ENCODE measurements around the gene PIH1D1. TPM values are rescaled to one million over a fixed set of nuclear protein-coding genes. Genes with fewer than 3 reads are reported as not detected.
A peak's percentile ranks its signal among the peaks of the same experiment; 100 is the strongest.

Gene PIH1D1
- total RNA-seq, 1 experiment from 2014 or later = 153 TPM

DNA sequence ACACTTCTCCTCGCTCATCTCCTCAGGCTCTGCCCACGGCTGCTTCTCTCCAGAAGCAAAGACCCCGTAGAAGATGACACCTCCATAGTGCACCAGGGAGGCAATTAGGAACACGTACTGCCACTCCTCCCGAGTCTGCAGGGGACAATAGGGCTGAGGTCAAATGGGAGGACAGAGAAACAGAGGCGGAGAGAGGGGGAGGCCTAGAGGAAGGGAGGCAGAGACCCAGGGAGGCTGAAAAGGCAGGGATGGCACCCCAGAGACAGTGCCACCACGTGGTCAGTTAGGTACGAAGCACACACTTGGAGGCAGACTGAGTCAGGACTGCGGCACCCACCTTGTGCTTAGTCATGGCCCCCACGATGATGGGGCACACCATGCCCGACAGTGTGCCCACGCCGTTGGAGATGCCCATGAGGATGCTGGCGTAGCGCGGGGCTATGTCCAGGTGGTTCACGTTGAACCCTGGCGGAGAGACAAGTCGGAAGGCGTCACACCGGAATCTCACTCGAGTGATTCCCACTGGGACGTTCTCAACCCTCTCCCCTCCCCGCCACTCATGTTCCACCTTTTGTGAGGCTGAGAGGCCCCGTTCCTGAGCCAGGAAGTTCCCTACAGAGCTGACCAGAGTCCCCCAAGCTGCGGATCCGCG, 20.8 kb downstream of the PIH1D1 start:
- ChIA-PET CTCF (interaction anchor here (0.9 to 2.3 kb wide), 7 partner anchors 9 to 68 kb away, joined by 3 to 11 read pairs (median 9); partner anchors contain the start of genes DKKL1 and SLC17A7), POLR2A (interaction anchor here (1.0 kb wide), 1 partner anchor 9 kb away, joined by 3 read pairs; no protein-coding TSS in a partner anchor)
- Mint-ChIP-seq H3K9me3 (peaks cover 11% of the 10 kb centered on the region), H3K36me3 (peaks cover 3% of the 10 kb centered on the region; the same call in 1 of the 2 replicates), H3K27me3 (ENCODE audit: low read depth) (peaks cover 98% of the 10 kb centered on the region), H3K27ac (no peak overlapping the region), H3K4me3 (no peak overlapping the region), H3K4me1 (peaks cover 58% of the 10 kb centered on the region)
- DNase-seq (ENCODE audit: low spot score) = no peak
- ATAC-seq = no peak
- TF ChIP-seq CREB1 (CRISPR knock-in tag; IDR thresholded peaks at IDR 0.05) = no peak
- TF ChIP-seq, protein P1, sequence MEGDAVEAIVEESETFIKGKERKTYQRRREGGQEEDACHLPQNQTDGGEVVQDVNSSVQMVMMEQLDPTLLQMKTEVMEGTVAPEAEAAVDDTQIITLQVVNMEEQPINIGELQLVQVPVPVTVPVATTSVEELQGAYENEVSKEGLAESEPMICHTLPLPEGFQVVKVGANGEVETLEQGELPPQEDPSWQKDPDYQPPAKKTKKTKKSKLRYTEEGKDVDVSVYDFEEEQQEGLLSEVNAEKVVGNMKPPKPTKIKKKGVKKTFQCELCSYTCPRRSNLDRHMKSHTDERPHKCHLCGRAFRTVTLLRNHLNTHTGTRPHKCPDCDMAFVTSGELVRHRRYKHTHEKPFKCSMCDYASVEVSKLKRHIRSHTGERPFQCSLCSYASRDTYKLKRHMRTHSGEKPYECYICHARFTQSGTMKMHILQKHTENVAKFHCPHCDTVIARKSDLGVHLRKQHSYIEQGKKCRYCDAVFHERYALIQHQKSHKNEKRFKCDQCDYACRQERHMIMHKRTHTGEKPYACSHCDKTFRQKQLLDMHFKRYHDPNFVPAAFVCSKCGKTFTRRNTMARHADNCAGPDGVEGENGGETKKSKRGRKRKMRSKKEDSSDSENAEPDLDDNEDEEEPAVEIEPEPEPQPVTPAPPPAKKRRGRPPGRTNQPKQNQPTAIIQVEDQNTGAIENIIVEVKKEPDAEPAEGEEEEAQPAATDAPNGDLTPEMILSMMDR (IDR thresholded peaks at IDR 0.05) = peak; percentile 21; the same call in 1 of the 2 replicates
- TF ChIP-seq, protein P2, sequence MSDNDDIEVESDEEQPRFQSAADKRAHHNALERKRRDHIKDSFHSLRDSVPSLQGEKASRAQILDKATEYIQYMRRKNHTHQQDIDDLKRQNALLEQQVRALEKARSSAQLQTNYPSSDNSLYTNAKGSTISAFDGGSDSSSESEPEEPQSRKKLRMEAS (CRISPR knock-in tag; IDR thresholded peaks at IDR 0.05) = peak; percentile 84
- no peak for TF ChIP-seq HMGA2 (CRISPR knock-in tag; IDR thresholded peaks at IDR 0.05)
- peak; percentile 41; the same call in 1 of the 2 replicates for TF ChIP-seq NFE2L1 (CRISPR knock-in tag; IDR thresholded peaks at IDR 0.05)
- TF ChIP-seq, protein P3, sequence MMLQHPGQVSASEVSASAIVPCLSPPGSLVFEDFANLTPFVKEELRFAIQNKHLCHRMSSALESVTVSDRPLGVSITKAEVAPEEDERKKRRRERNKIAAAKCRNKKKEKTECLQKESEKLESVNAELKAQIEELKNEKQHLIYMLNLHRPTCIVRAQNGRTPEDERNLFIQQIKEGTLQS (CRISPR knock-in tag; conservative IDR thresholded peaks at IDR 0.05) = no peak
- TF ChIP-seq, protein P4, sequence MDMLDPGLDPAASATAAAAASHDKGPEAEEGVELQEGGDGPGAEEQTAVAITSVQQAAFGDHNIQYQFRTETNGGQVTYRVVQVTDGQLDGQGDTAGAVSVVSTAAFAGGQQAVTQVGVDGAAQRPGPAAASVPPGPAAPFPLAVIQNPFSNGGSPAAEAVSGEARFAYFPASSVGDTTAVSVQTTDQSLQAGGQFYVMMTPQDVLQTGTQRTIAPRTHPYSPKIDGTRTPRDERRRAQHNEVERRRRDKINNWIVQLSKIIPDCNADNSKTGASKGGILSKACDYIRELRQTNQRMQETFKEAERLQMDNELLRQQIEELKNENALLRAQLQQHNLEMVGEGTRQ (CRISPR knock-in tag; IDR thresholded peaks at IDR 0.05) = peak; percentile 69
- TF ChIP-seq, protein P5, sequence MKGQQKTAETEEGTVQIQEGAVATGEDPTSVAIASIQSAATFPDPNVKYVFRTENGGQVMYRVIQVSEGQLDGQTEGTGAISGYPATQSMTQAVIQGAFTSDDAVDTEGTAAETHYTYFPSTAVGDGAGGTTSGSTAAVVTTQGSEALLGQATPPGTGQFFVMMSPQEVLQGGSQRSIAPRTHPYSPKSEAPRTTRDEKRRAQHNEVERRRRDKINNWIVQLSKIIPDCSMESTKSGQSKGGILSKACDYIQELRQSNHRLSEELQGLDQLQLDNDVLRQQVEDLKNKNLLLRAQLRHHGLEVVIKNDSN (CRISPR knock-in tag; IDR thresholded peaks at IDR 0.05) = peak; percentile 57; the same call in 1 of the 2 replicates
- no peak for TF ChIP-seq SMAD4 (CRISPR knock-in tag; IDR thresholded peaks at IDR 0.05)
- no peak for TF ChIP-seq CREM (CRISPR knock-in tag; IDR thresholded peaks at IDR 0.05)

DNA sequence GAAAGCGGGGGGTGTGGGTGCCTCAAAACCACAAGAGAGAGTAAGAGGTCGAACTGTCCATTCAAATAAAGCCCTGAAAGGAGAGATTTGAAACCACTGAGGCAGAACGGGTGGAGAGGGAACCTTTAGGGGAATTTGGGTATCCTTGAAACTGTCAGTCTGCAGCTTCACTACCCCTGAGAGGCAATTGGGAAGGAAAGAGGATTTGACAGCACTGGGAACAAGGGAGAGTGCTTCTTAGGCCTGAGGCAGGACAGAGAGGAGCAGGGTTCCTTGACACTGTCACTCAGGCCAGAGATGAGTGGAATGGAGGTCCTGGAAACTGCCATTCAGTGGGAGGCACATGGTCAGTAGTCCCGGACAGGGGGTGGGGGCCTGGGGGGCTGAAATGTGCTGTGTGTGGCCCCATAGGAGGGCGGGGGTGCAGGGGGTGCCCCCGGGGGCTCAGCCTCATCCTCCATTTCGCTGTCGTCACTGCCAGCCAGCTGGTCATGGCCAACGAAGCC, 21.4 kb downstream of the PIH1D1 start:
- H3K4me3 Mint-ChIP-seq = no peak overlapping the region
- ATAC-seq (no peak), DNase-seq (ENCODE audit: low spot score) (no peak)
- ChIA-PET CTCF (interaction anchor here (1.9 to 2.3 kb wide), 2 partner anchors 12 to 38 kb away, joined by 10 to 11 read pairs; partner anchors contain the start of gene SLC17A7), POLR2A (interaction anchor here (0.6 kb wide), 1 partner anchor 647 kb away, joined by 3 read pairs; no protein-coding TSS in a partner anchor)
- H3K27me3 Mint-ChIP-seq (ENCODE audit: low read depth) = peaks cover 98% of the 10 kb centered on the region
- H3K27ac Mint-ChIP-seq = no peak overlapping the region
- peaks cover 3% of the 10 kb centered on the region; the same call in 1 of the 2 replicates for H3K36me3 Mint-ChIP-seq
- H3K9me3 Mint-ChIP-seq = peaks cover 7% of the 10 kb centered on the region; the same call in 1 of the 2 replicates
- peaks cover 59% of the 10 kb centered on the region for H3K4me1 Mint-ChIP-seq
- TF ChIP-seq ESRRA (CRISPR knock-in tag; IDR thresholded peaks at IDR 0.05; ENCODE audit: borderline replicate concordance) (no peak), NFE2L1 (CRISPR knock-in tag; IDR thresholded peaks at IDR 0.05) (no peak)

DNA sequence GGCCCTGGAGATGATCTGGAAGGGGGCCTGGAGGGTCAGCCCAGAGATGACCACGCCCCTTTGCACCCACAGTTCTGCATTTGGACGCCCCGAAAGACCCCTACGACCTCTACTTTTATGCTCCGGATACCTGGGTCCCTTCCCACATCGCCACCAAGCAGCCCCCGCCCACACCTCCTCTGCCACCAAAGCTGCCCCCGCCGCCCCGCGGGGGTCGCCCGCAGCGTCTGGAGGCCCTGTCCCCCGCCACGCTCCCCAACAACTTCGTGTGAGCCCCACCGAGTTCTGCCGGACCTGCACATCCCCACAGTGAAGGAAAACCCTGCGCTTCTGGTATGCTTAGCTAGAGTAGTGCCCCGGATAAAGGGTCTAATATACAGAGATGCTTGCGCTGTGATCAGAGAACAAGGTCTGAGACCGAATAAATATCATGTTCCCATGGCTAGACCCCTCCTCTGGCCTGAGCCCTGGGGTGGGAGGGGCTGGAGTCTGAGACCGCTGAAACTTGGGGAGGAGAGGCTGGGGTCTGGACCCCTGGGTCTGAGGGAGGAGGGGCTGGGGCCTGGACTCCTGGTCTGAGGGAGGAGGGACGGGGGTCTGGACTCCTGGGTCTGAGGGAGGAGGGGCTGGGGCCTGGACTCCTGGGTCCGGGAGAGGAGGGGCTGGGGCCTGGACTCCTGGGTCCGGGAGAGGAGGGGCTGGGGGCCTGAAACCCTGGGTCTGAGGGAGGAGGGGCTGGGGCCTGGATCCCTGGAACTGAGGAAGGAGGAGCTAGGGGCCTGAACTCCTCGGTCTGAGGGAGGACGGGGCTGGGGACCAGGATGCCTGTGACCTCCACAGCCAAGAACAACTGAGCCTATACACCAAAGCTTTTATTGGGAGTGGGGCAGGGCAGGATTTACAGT, 22.8 kb downstream of the PIH1D1 start:
- 0 out of 2 replicates have a peak, but pooled peaks cover 4% of the 10 kb centered on the region for H3K9me3 Mint-ChIP-seq
- TF ChIP-seq GABPB1 (CRISPR knock-in tag; IDR thresholded peaks at IDR 0.05) (no peak), JAZF1 (CRISPR knock-in tag; IDR thresholded peaks at IDR 0.05) (no peak), TEAD1 (CRISPR knock-in tag; IDR thresholded peaks at IDR 0.05) (no peak)
- TF ChIP-seq, protein P6, sequence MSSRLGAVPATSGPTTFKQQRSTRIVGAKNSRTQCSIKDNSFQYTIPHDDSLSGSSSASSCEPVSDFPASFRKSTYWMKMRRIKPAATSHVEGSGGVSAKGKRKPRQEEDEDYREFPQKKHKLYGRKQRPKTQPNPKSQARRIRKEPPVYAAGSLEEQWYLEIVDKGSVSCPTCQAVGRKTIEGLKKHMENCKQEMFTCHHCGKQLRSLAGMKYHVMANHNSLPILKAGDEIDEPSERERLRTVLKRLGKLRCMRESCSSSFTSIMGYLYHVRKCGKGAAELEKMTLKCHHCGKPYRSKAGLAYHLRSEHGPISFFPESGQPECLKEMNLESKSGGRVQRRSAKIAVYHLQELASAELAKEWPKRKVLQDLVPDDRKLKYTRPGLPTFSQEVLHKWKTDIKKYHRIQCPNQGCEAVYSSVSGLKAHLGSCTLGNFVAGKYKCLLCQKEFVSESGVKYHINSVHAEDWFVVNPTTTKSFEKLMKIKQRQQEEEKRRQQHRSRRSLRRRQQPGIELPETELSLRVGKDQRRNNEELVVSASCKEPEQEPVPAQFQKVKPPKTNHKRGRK (CRISPR knock-in tag; IDR thresholded peaks at IDR 0.05; ENCODE audit: borderline replicate concordance) = no peak
- CTCF ChIA-PET = interaction anchor here (0.6 to 4.5 kb wide), 9 partner anchors 7 to 127 kb away, joined by 3 to 34 read pairs (median 4); partner anchors contain the start of genes DKKL1, SLC17A7 and TEAD2
- H3K36me3 Mint-ChIP-seq = peaks cover 3% of the 10 kb centered on the region; the same call in 1 of the 2 replicates
- H3K4me1 Mint-ChIP-seq = peaks cover 67% of the 10 kb centered on the region
- ATAC-seq (no peak), DNase-seq (ENCODE audit: low spot score) (no peak)
- H3K4me3 Mint-ChIP-seq = peak overlapping the region; percentile 84
- H3K27me3 Mint-ChIP-seq (ENCODE audit: low read depth) = peaks cover 98% of the 10 kb centered on the region
- 0 out of 2 replicates have a peak overlapping the region, but pooled peaks have one; percentile 67 for H3K27ac Mint-ChIP-seq
- POLR2A ChIA-PET = interaction anchor here (0.6 kb wide), 1 partner anchor 25 kb away, joined by 3 read pairs; no protein-coding TSS in a partner anchor
